Left lung (tissue), 10 donors: Measurements from ENCODE around the gene OR51I2. TPM values are rescaled to one million over a fixed set of nuclear protein-coding genes. Genes with fewer than 3 reads are reported as not detected.

Experiments
- ATAC-seq: fragments of 200-7000 bp; cut with Tn5 transposase; one replicate; pipeline ENCODE4 v1.9.1; 2020; ENCODE audit warnings: moderate library complexity
- DNase-seq, 4 donors: peaks; one replicate each; pipeline ENCODE4 v3.0.0-alpha.2; 2013 to 2020
- H3K27ac ChIP-seq, 2 donors: fragments of 200-600 bp; sonication (generic) in 1 of 2; one replicate each; pipeline versions ENCODE4 v1.5.0 to v1.8.0; 2020 to 2021
- H3K27me3 ChIP-seq, 2 donors: fragments of 200-600 bp; sonication (generic) in 1 of 2; one replicate each; pipeline versions ENCODE4 v1.5.0 to v1.8.0; 2020 to 2021
- H3K36me3 ChIP-seq, 2 donors: fragments of 200-600 bp; sonication (generic) in 1 of 2; one replicate each; pipeline versions ENCODE4 v1.5.0 to v1.8.0; 2020 to 2021
- H3K4me1 ChIP-seq, 2 donors: fragments of 200-600 bp; one replicate each; pipeline ENCODE4 v1.8.0; 2021
- H3K4me3 ChIP-seq, 2 donors: fragments of 200-600 bp; sonication (generic) in 1 of 2; one replicate each; pipeline versions ENCODE4 v1.5.0 to v1.8.0; 2020 to 2021; ENCODE audit warnings: mild to moderate bottlenecking in 1 of 2
- H3K9me3 ChIP-seq, 2 donors: fragments of 200-600 bp; sonication (generic) in 1 of 2; one replicate each; pipeline versions ENCODE4 v1.5.0 to v1.8.0; 2020 to 2021
- intact Hi-C, 2 donors: fragments of 100-400 bp; cut with DNase I; formaldehyde crosslinking; loops; one replicate each; pipeline versions ENCODE4 v1.11.2 to v1.14.2; 2022
- polyA plus RNA-seq, 6 donors: library from polyadenylated mRNA; unstranded; fragments of 120-200 nt; gene quantifications; one replicate each; pipeline ENCODE4 v1.2.1, GENCODE V29; 2013; ENCODE audit not compliant: insufficient read length in 6 of 6
- total RNA-seq, 2 donors: library from RNA; stranded (reverse); fragmentation: NEBNext Ultra II Directional; extraction: Animal tissue kit (Norgen Biotek cat#: 25700); gene quantifications; one replicate each; pipeline ENCODE4 v1.2.1, GENCODE V29; 2021
- TF ChIP-seq, protein P1 (sequence below), 2 donors: fragments of 200-600 bp; sonication (generic) in 1 of 2; IDR thresholded peaks; one replicate each; pipeline versions ENCODE4 v1.5.0 to v1.8.0; 2021; ENCODE audit warnings: antibody characterized with exemption in 2 of 2
- donor health status: DM: no; HTN: yes; CAD: no.
- donor health status: DM: no; HTN: no; CAD: no.

OR51I2 gene
- total and polyA plus RNA-seq, 8 donors: 0.04 to 0.07 TPM; not detected in 6

DNA sequence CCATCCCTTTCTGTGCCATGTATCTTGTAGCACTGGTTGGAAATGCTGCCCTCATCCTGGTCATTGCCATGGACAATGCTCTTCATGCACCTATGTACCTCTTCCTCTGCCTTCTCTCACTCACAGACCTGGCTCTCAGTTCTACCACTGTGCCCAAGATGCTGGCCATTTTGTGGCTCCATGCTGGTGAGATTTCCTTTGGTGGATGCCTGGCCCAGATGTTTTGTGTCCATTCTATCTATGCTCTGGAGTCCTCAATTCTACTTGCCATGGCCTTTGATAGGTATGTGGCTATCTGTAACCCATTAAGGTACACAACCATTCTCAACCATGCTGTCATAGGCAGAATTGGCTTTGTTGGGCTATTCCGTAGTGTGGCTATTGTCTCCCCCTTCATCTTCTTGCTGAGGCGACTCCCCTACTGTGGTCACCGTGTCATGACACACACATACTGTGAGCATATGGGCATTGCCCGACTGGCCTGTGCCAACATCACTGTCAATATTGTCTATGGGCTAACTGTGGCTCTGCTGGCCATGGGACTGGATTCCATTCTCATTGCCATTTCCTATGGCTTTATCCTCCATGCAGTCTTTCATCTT, 39.8 kb downstream of the OR51I2 start:
- no peak for DNase-seq
- Histone ChIP-seq H3K27ac (no peak overlapping the region), H3K27me3 (no peaks in the 10 kb centered on the region), H3K36me3 (no peaks in the 10 kb centered on the region), H3K9me3 (no peaks in the 10 kb centered on the region), H3K4me3 (no peak overlapping the region), H3K4me1 (no peaks in the 10 kb centered on the region)
- intact Hi-C loops: no loop called here
- ATAC-seq: no peak
- TF ChIP-seq, protein P1, sequence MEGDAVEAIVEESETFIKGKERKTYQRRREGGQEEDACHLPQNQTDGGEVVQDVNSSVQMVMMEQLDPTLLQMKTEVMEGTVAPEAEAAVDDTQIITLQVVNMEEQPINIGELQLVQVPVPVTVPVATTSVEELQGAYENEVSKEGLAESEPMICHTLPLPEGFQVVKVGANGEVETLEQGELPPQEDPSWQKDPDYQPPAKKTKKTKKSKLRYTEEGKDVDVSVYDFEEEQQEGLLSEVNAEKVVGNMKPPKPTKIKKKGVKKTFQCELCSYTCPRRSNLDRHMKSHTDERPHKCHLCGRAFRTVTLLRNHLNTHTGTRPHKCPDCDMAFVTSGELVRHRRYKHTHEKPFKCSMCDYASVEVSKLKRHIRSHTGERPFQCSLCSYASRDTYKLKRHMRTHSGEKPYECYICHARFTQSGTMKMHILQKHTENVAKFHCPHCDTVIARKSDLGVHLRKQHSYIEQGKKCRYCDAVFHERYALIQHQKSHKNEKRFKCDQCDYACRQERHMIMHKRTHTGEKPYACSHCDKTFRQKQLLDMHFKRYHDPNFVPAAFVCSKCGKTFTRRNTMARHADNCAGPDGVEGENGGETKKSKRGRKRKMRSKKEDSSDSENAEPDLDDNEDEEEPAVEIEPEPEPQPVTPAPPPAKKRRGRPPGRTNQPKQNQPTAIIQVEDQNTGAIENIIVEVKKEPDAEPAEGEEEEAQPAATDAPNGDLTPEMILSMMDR (IDR thresholded peaks at IDR 0.05): no peak

DNA sequence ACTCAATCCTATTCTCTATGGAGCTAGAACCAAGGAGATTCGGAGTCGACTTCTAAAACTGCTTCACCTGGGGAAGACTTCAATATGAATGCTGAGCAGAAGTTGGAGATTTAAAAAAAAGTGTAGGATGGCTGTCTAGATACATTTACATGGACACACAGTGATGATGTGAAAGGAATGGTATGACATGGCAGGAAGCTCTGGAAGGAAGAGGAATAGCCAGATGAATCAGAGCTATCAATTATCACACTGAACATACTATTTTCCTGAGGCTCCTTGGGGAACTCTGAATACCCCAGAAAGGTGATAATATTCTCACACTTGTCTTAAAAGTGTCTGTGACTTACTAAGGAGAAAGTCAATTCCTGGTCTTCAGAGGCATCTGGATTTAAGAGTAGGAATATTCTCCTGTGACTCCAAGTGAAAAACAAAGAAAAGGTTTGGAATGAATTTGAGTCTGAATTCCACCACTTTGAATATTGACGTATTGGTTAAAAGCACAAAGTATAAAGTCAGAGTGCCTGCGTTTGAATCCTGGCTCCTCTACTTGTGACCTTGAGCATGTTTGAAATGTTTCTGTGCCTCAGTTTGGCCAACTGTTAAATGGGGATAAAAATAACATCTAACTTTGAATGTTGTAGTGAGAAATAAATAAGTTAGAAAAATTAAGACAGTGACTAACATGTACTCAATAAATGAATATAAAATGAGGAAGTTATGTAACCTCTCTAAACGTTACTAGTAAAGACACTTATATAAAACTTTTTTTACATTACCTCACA, 40.6 kb downstream of the OR51I2 start:
- H3K36me3 ChIP-seq: no peaks in the 10 kb centered on the region
- intact Hi-C loops: no loop called here
- TF ChIP-seq, protein P1 (IDR thresholded peaks at IDR 0.05): no peak
- no peak for DNase-seq
- no peaks in the 10 kb centered on the region for H3K4me1 ChIP-seq
- H3K4me3 ChIP-seq: no peak overlapping the region
- H3K9me3 ChIP-seq: no peaks in the 10 kb centered on the region
- H3K27me3 ChIP-seq: no peaks in the 10 kb centered on the region
- no peak for ATAC-seq
- no peak overlapping the region for H3K27ac ChIP-seq

DNA sequence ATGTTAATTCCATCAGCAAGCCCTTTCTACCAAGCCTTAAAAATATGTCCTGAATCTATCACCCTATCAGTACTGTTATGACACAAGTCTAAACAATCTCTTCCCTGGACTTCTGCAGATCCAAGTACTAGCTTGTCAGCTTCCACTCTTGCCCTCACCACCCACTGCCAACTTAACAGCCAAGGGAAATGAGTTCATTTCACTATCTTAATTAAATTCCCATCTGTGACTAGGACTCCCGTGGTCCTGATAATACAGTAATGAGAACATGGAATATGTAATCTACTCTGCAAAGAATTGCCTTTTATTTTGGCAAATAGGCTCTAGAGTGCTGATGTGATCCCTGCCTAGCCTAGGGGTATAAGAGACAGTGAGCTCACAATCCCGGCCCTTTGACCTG, 50.5 kb downstream of the OR51I2 start:
- no peaks in the 10 kb centered on the region for H3K36me3 ChIP-seq
- no peak overlapping the region for H3K27ac ChIP-seq
- no peak overlapping the region for H3K4me3 ChIP-seq
- intact Hi-C loops: no loop called here
- no peaks in the 10 kb centered on the region for H3K27me3 ChIP-seq
- ATAC-seq (no peak), DNase-seq (no peak)
- H3K4me1 ChIP-seq: no peaks in the 10 kb centered on the region
- TF ChIP-seq, protein P1 (IDR thresholded peaks at IDR 0.05): no peak
- no peaks in the 10 kb centered on the region for H3K9me3 ChIP-seq

DNA sequence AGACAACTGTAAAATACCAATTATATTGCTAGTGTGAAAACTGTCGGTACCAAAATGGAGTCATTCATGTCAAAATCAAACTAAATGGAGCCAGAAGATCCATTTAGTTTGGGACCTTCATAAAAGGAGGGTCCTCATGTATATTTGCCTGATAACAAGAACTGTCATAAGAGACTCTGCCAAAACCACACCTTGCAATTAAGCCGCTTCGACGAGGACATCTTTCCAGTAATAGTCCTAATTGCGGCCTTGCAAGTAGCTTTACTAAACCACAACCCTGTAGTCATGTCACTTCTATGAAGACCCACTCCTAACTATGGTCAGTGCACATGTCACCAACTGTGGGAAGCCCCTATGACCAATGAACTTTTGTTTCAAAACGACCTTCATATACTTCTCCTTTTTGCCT, 51.3 kb downstream of the OR51I2 start:
- TF ChIP-seq, protein P1 (IDR thresholded peaks at IDR 0.05): no peak
- DNase-seq (no peak), ATAC-seq (no peak)
- H3K36me3 ChIP-seq: no peaks in the 10 kb centered on the region
- no peak overlapping the region for H3K4me3 ChIP-seq
- no peaks in the 10 kb centered on the region for H3K27me3 ChIP-seq
- H3K4me1 ChIP-seq: no peaks in the 10 kb centered on the region
- H3K9me3 ChIP-seq: no peaks in the 10 kb centered on the region
- H3K27ac ChIP-seq: no peak overlapping the region
- intact Hi-C loops: no loop called here

DNA sequence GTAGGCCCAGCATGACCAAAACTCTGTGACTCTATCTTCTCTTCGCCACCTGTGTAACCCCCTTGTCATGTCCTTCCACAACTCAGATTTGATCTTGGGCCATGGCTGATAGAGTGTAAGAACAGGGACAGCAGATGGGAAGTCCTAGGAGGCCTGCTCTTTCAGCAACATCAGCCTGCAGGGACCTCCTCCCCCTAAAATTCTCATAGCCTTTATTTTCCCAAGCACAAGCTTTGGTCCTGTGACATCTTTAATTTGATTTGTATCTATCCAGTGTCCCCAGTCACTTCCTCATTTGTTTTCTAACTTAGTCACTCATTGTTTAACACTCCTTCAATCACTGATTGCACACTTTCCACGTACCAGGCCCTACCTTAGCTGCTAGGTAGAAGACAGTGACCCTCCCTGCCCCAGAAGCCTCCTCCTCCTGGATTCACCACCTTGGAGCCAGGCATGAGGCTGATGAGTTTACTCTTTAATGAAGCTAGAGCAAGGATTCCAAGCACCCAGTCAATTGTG, 55.3 kb downstream of the OR51I2 start:
- Histone ChIP-seq H3K27me3 (no peaks in the 10 kb centered on the region), H3K4me1 (no peaks in the 10 kb centered on the region), H3K36me3 (no peaks in the 10 kb centered on the region), H3K4me3 (no peak overlapping the region), H3K27ac (no peak overlapping the region), H3K9me3 (no peaks in the 10 kb centered on the region)
- DNase-seq: no peak
- intact Hi-C loops: no loop called here
- no peak for ATAC-seq
- TF ChIP-seq, protein P1 (IDR thresholded peaks at IDR 0.05): no peak
